H9 (cell line): Measurements from ENCODE around the gene DTNBP1. TPM values are rescaled to one million over a fixed set of nuclear protein-coding genes. Genes with fewer than 3 reads are reported as not detected.

Experiments
- DNase-seq: peaks from one replicate; pipeline ENCODE4 v3.0.0-alpha.2; 2017
- H2AFZ ChIP-seq: one replicate; pipeline ENCODE4 v1.6.1; 2013; ENCODE audit warnings: mild to moderate bottlenecking, low read length, control low read depth, moderate library complexity
- H2AK5ac ChIP-seq: 2 replicates; pipeline ENCODE4 v1.6.1; 2013; ENCODE audit warnings: low read length, control low read depth, mixed read lengths; ENCODE audit not compliant: insufficient read length
- H2BK120ac ChIP-seq: one replicate; pipeline ENCODE4 v1.6.1; 2013; ENCODE audit warnings: low read depth, mild to moderate bottlenecking, low read length, control low read depth, inconsistent platforms; ENCODE audit not compliant: poor library complexity, severe bottlenecking
- H2BK12ac ChIP-seq: 2 replicates; pipeline ENCODE4 v1.6.1; 2013; ENCODE audit warnings: low read length, control low read depth, mixed read lengths, low read depth; ENCODE audit not compliant: insufficient read length
- H2BK15ac ChIP-seq: 2 replicates; pipeline ENCODE4 v1.6.1; 2013; ENCODE audit warnings: low read depth, low read length, control low read depth
- H2BK20ac ChIP-seq: one replicate; pipeline ENCODE4 v1.6.1; 2013; ENCODE audit warnings: low read depth, mild to moderate bottlenecking, low read length, control low read depth, inconsistent platforms; ENCODE audit not compliant: poor library complexity, severe bottlenecking
- H2BK5ac ChIP-seq: 2 replicates; pipeline ENCODE4 v1.6.1; 2013; ENCODE audit warnings: low read length, control low read depth, mixed read lengths; ENCODE audit not compliant: insufficient read length
- H3K14ac ChIP-seq: 2 replicates; pipeline ENCODE4 v1.6.1; 2013; ENCODE audit warnings: low read length, control low read depth; ENCODE audit not compliant: insufficient read depth
- H3K18ac ChIP-seq: 2 replicates; pipeline ENCODE4 v1.6.1; 2013; ENCODE audit warnings: low read depth, mild to moderate bottlenecking, mixed read lengths, low read length, control low read depth; ENCODE audit not compliant: insufficient read length
- H3K23ac ChIP-seq: 2 replicates; pipeline ENCODE4 v1.6.1; 2013; ENCODE audit warnings: low read length, control low read depth, mixed read lengths, low read depth; ENCODE audit not compliant: insufficient read length
- H3K23me2 ChIP-seq: 2 replicates; pipeline ENCODE4 v1.6.1; 2013; ENCODE audit warnings: low read depth, mild to moderate bottlenecking, mixed read lengths, low read length, control low read depth; ENCODE audit not compliant: insufficient read length, poor library complexity, severe bottlenecking
- H3K27ac ChIP-seq: 2 replicates; pipeline ENCODE4 v1.5.1; 2013; ENCODE audit warnings: low read length, control low read depth, mixed read lengths, low read depth; ENCODE audit not compliant: insufficient read length
- H3K27me3 ChIP-seq: 2 replicates; pipeline ENCODE4 v1.6.1; 2013; ENCODE audit warnings: low read length, control low read depth, inconsistent platforms; ENCODE audit not compliant: insufficient read depth
- H3K4ac ChIP-seq: 2 replicates; pipeline ENCODE4 v1.6.1; 2013; ENCODE audit warnings: low read depth, mild to moderate bottlenecking, control low read depth, inconsistent platforms, low read length, moderate library complexity
- H3K4me1 ChIP-seq: 2 replicates; pipeline ENCODE4 v1.6.1; 2013; ENCODE audit warnings: low read length, control low read depth, inconsistent platforms; ENCODE audit not compliant: insufficient read depth
- H3K4me2 ChIP-seq: 2 replicates; pipeline ENCODE4 v1.6.1; 2013; ENCODE audit warnings: low read length, control low read depth, mixed read lengths; ENCODE audit not compliant: insufficient read length, insufficient read depth
- H3K56ac ChIP-seq: 2 replicates; pipeline ENCODE4 v1.6.1; 2013; ENCODE audit warnings: low read depth, mild to moderate bottlenecking, mixed read lengths, low read length, control low read depth; ENCODE audit not compliant: insufficient read length
- H3K79me1 ChIP-seq: 2 replicates; pipeline ENCODE4 v1.6.1; 2013; ENCODE audit warnings: low read depth, mild to moderate bottlenecking, moderate library complexity, low read length, control low read depth, inconsistent platforms; ENCODE audit not compliant: insufficient read depth, poor library complexity, severe bottlenecking
- H3K79me2 ChIP-seq: 2 replicates; pipeline ENCODE4 v1.6.1; 2013; ENCODE audit warnings: low read length, control low read depth, inconsistent platforms; ENCODE audit not compliant: insufficient read depth
- H3K9ac ChIP-seq: 2 replicates; pipeline ENCODE4 v1.6.1; 2013; ENCODE audit warnings: low read length, control low read depth, mixed read lengths; ENCODE audit not compliant: insufficient read length; ENCODE audit errors: extremely low read depth
- H3K9me3 ChIP-seq: one replicate; pipeline ENCODE4 v1.6.1; 2013; ENCODE audit warnings: low read depth, low read length, inconsistent platforms; ENCODE audit not compliant: control insufficient read depth
- H3T11ph ChIP-seq: one replicate; pipeline ENCODE4 v1.6.1; 2013; ENCODE audit warnings: mild to moderate bottlenecking, low read length, control low read depth, inconsistent platforms
- H4K20me1 ChIP-seq: one replicate; pipeline ENCODE4 v1.6.1; 2013; ENCODE audit not compliant: control insufficient read depth, insufficient read length, insufficient read depth
- H4K5ac ChIP-seq: 2 replicates; pipeline ENCODE4 v1.6.1; 2013; ENCODE audit warnings: low read depth, mild to moderate bottlenecking, mixed read lengths, low read length, control low read depth; ENCODE audit not compliant: insufficient read length
- H4K8ac ChIP-seq: replicated peaks from 2 replicates; pipeline ENCODE4 v1.6.1; 2013; ENCODE audit warnings: low read length, control low read depth, mixed read lengths, low read depth; ENCODE audit not compliant: insufficient read length
- H4K91ac ChIP-seq: 2 replicates; pipeline ENCODE4 v1.6.1; 2013; ENCODE audit warnings: low read depth, mild to moderate bottlenecking, moderate library complexity, mixed read lengths, low read length, control low read depth; ENCODE audit not compliant: insufficient read length
- H3K27ac Mint-ChIP-seq, 3 experiments: 2 replicates in 2 of 3; 3 replicates in 1 of 3; pipeline ENCODE4 v1.8.0; 2020 to 2021; ENCODE audit warnings: mixed read lengths in 3 of 3, mild to moderate bottlenecking in 1 of 3, moderate library complexity in 1 of 3
- H3K27me3 Mint-ChIP-seq: 2 replicates; pipeline ENCODE4 v1.8.0; 2021; ENCODE audit warnings: low read depth, mild to moderate bottlenecking, moderate library complexity, mixed read lengths
- H3K36me3 Mint-ChIP-seq, 3 experiments: 2 replicates in 2 of 3; 3 replicates in 1 of 3; pipeline ENCODE4 v1.8.0; 2020 to 2021; ENCODE audit warnings: low read depth in 3 of 3, mixed read lengths in 3 of 3; ENCODE audit not compliant: insufficient read depth in 1 of 3
- H3K4me1 Mint-ChIP-seq, 2 experiments: 2 replicates each; pipeline ENCODE4 v1.8.0; 2020; ENCODE audit warnings: mixed read lengths in 2 of 2
- H3K4me3 Mint-ChIP-seq, 2 experiments: 2 replicates in 1 of 2; 3 replicates in 1 of 2; pipeline ENCODE4 v1.8.0; 2020 to 2021; ENCODE audit warnings: mild to moderate bottlenecking in 2 of 2, mixed read lengths in 2 of 2, moderate library complexity in 1 of 2
- H3K9me3 Mint-ChIP-seq, 2 experiments: 2 replicates in 1 of 2; 3 replicates in 1 of 2; pipeline ENCODE4 v1.8.0; 2020; ENCODE audit warnings: mild to moderate bottlenecking in 2 of 2, mixed read lengths in 2 of 2, moderate library complexity in 1 of 2
- WGBS: extraction: QIAGEN DNeasy Blood & Tissue Kit; methylation state at CpG from one replicate; pipeline ENCODE4 v1.1.7; 2013; ENCODE audit warnings: missing lambda C conversion rate, low lambda C conversion rate, mixed read lengths; ENCODE audit not compliant: insufficient read length; ENCODE audit errors: extremely low coverage; 5-methylcytosine and 5-hydroxymethylcytosine counted together
- total RNA-seq: library from RNA; stranded (reverse); gene quantifications from 2 replicates; pipeline ENCODE4 v1.2.1, GENCODE V29; 2021
- TF ChIP-seq, protein P1 (sequence below): fragments of 200-600 bp; sonication (generic); conservative IDR thresholded peaks from 3 replicates; pipeline ENCODE4 v1.8.0; 2021; ENCODE audit warnings: antibody characterized with exemption, mild to moderate bottlenecking

Gene DTNBP1
- total RNA-seq, 1 experiment from 2014 or later: 12.9 TPM

DNA sequence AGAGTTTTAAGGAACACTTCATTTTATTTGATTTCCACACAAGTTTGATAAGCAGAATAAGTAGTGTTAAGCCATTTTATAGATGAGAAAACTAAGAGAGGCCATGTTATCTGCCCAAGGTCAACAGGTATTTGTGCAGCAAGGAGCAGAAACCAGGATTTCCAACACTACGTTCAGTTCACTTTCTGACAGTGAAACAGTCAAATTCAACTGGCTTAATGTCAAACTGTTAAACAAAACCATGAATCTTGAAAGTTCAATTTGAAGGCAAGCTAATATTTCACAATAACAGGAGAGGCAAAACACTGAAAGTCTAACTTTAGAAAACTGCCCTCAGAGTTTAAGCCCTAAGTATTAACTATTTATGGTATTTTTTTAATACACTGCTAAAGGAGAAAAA, 32.6 kb downstream of the DTNBP1 start:
- H4K5ac ChIP-seq: no peak overlapping the region
- no peak overlapping the region for H2BK5ac ChIP-seq
- Mint-ChIP-seq H3K27ac (no peak overlapping the region), H3K9me3 (no peaks in the 10 kb centered on the region), H3K27me3 (no peaks in the 10 kb centered on the region; the same call in 1 of the 2 replicates), H3K4me1 (no peaks in the 10 kb centered on the region), H3K4me3 (no peak overlapping the region), H3K36me3 (peaks cover 0 to 6% (median 5%) of the 10 kb centered on the region in 3 experiments; a peak in 3 of 7 replicates)
- no peak overlapping the region for H3K27ac ChIP-seq
- H3K56ac ChIP-seq: no peak overlapping the region
- no peak overlapping the region for H3K14ac ChIP-seq
- H2BK20ac ChIP-seq: no peak overlapping the region
- WGBS: no CpG with 5 or more reads among the region's 1 CpG
- TF ChIP-seq, protein P1, sequence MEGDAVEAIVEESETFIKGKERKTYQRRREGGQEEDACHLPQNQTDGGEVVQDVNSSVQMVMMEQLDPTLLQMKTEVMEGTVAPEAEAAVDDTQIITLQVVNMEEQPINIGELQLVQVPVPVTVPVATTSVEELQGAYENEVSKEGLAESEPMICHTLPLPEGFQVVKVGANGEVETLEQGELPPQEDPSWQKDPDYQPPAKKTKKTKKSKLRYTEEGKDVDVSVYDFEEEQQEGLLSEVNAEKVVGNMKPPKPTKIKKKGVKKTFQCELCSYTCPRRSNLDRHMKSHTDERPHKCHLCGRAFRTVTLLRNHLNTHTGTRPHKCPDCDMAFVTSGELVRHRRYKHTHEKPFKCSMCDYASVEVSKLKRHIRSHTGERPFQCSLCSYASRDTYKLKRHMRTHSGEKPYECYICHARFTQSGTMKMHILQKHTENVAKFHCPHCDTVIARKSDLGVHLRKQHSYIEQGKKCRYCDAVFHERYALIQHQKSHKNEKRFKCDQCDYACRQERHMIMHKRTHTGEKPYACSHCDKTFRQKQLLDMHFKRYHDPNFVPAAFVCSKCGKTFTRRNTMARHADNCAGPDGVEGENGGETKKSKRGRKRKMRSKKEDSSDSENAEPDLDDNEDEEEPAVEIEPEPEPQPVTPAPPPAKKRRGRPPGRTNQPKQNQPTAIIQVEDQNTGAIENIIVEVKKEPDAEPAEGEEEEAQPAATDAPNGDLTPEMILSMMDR: no peak
- no peak overlapping the region for H2AK5ac ChIP-seq
- no peak for DNase-seq
- no peak overlapping the region for H2AFZ ChIP-seq
- no peak overlapping the region for H4K91ac ChIP-seq
- no peaks in the 10 kb centered on the region for H3K79me2 ChIP-seq
- no peak overlapping the region for H3T11ph ChIP-seq
- H3K9me3 ChIP-seq: no peaks in the 10 kb centered on the region
- H2BK12ac ChIP-seq: no peak overlapping the region
- H3K4me1 ChIP-seq: no peaks in the 10 kb centered on the region
- H2BK120ac ChIP-seq: no peak overlapping the region
- H3K79me1 ChIP-seq: no peaks in the 10 kb centered on the region
- no peak overlapping the region for H4K8ac ChIP-seq
- H3K18ac ChIP-seq: no peak overlapping the region
- H2BK15ac ChIP-seq: no peak overlapping the region
- no peaks in the 10 kb centered on the region for H4K20me1 ChIP-seq
- H3K23me2 ChIP-seq: no peaks in the 10 kb centered on the region
- H3K4ac ChIP-seq: no peak overlapping the region
- no peak overlapping the region for H3K23ac ChIP-seq
- no peak overlapping the region for H3K4me2 ChIP-seq
- H3K27me3 ChIP-seq: no peaks in the 10 kb centered on the region
- no peak overlapping the region for H3K9ac ChIP-seq
